DOHH2 (cell line): ENCODE results near the gene ABHD17B.

Source experiments
- CTCF ChIP-seq: fragments of 200-600 bp; sonication (generic); IDR thresholded peaks from one replicate; pipeline ENCODE4 v1.5.1; 2014; ENCODE audit warnings: antibody characterized with exemption, mild to moderate bottlenecking, low read depth, low read length; ENCODE audit not compliant: poor library complexity, severe bottlenecking
- EZH2phosphoT487 ChIP-seq: fragments of 200-600 bp; sonication (generic); IDR thresholded peaks from 2 replicates; pipeline ENCODE4 v1.6.1; 2017; ENCODE audit warnings: borderline replicate concordance, mild to moderate bottlenecking, antibody characterized with exemption, low read length, moderate library complexity, mixed read lengths

- TF ChIP-seq EZH2phosphoT487 = no peak
- TF ChIP-seq CTCF = no peak
These were observed 56.2 kb downstream of the ABHD17B start for GRCh38 chr9:71854811-71855210.
